GM21381 (cell line): ENCODE data around the gene HEATR5A.

Experiments used
- ATAC-seq: cut with Tn5 transposase; IDR thresholded peaks from one replicate; pipeline ENCODE4 v1.9.1; 2021; ENCODE audit warnings: mild to moderate bottlenecking, moderate library complexity; ENCODE audit not compliant: unreplicated experiment

The HEATR5A gene

DNA sequence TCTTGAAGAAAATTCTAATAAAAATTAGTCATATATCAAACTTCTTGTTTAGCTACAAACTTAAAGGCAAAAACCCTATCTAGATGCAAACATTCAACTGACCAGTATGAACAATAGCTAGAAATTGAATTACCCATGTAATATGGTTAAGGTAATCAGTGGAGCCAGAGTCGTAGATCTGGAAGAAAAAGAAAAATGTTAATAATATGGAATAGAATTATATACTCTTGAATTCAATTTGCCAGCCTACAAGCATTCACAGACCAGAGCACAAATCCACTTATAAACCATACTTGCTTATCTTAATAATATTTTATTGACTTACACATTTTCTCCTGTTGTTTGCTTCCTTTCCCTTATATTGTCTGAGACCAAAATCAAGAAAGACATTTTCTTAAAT is 7.7 kb upstream of the HEATR5A start:
- no peak for ATAC-seq

- ATAC-seq, result no peak
Observed at GRCh38 chr14:31426663-31427062, 6.3 kb upstream of the HEATR5A start.

DNA sequence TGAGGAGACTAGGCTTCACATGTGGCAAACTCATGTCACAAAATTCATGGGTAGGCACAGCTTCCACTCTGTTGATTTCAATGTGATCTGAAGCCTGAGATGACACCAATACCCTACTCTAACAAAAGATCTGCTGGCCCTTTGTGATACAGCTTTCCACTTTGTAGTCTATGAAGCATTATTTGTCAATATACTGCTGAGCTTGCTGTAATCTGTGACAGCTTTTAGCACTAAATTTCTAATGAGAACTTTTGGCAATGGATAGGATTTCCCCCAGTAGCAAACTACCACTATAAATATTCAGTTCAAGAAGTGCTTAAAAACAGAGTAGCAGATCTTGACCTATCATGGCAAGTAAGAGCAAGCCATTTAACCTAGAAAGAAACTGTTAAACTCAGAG is 5.6 kb upstream of the HEATR5A start:
- ATAC-seq, result no peak

DNA sequence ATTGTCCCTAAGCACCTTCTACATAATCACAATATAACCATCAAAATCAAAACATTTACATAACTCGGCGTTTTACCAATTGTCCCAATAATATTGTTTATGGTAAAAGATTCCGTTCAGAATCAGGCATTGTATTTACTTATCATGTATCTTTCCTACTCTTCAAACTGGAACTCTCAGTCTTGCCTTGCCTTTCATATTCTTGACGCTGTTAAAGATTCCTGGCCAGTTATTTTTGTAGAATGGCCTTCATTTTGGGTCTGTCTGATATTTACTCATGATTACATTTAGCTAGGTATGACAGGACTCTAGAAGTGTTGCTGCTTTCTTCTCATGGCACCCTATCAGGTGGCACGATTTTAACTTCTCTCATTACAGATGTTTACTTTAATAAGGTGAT is 850 bp upstream of the HEATR5A start:
- ATAC-seq, result no peak

DNA sequence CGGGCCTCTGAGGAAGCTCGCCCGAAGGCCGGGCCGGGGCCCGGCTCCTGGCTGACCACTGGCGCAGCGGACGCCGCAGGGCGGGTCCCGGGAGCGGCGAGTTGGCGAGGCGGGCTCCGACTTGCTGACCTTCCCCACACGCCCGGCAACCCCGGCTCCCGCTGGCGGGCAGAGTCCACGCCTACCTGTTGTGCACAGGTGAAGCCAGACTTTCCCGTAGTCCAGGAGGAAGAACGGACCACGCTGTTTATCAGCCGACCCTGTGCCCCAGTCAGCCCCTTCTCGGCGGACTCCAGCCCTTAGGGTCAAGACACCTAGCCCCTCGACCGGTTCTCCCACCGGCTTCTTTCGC is 407 bp downstream of the HEATR5A start:
- peak; percentile 25 for ATAC-seq

DNA sequence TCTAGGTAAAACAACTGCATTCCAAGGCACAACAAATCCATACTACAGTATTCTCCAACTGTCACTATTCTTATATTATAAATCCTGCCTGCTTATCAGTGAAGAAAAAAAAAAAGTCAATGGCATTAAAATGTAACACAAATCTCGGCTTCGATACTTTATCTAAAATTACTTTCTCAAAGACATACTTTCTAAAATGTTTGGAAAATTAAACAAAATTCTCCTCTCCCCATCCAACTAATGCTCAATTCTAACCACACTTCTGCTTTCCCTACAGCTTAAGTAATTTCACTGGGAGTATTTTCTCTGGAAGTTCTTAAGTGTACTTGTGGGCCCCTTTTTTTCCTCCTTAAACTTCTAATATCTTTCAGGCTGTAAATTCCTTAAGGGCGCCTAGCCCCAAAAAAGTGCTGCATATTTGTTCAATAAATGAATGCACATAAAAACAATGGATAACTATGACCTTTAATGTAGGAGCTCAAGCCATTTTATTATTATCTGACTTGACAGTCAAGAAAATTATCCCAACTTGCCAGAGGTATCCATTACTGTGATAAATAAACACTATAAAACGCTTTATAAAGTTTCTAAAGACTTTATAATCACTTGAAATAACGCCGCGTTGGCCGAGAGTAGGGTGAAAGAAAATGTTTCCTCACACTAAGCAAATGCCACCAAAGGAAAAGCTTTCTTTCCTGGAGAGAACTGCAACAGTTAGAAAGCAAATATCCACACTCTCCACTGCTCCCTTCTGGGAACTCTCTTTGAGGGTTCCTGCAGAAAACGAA is 977 bp downstream of the HEATR5A start:
- no peak for ATAC-seq

- ATAC-seq, result no peak
Observed at GRCh38 chr14:31418440-31418839, 1.9 kb downstream of the HEATR5A start.

- ATAC-seq, result no peak
Observed at GRCh38 chr14:31414190-31414833, 6.0 kb downstream of the HEATR5A start.

DNA sequence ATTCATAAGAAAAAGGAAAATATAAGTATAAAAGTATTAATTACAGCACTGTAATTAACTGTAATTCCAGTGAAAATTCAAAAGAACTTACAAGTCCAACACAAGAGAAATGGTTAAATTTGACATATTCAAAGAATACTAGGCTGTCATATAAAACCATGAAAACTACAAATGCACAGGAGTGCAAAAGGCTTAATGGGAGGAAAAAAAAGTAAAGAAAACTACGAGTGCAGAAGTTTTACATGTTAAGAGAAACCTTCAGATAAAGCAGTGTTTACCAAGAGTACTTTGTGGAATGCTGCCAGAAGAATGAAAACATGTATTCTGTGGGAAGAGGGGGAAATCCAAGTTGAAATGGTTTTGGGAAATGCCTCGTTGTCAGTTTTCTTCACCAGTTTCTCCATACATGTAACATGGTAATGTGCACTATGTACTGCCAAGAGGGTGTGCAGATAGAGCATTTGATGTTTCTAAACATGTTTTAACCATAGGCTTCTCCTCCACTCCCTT is 9.1 kb downstream of the HEATR5A start:
- no peak for ATAC-seq

DNA sequence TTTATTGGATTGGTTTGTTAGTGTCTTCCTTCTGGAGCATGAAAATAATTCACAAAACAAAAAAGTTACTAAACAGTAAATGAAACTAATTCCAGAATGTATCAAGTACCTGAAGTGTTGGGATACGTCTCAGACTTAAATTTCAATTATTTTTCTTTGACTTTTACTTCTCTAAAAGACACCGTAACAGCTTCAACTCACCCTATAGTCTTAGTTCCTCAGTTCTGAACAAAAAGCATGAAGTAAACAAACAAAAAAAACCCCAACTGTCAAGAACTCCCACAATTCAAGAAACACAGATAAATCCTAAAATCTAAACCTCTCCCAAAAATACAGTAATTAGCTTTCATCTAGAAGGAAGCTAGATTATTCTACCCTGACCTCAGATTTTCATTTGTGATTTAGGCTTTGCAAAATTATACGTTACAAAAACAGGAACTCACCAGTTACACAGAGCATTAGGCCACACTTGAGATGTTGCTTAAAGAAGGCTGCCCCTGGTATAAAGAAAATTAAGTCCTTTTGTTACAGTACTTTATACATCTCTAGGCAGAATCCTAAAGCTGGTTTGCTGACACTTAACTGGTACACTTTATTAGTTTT is 10.2 kb downstream of the HEATR5A start:
- ATAC-seq, result no peak

- no peak for ATAC-seq
Observed at GRCh38 chr14:31408421-31408820, 11.9 kb downstream of the HEATR5A start.

DNA sequence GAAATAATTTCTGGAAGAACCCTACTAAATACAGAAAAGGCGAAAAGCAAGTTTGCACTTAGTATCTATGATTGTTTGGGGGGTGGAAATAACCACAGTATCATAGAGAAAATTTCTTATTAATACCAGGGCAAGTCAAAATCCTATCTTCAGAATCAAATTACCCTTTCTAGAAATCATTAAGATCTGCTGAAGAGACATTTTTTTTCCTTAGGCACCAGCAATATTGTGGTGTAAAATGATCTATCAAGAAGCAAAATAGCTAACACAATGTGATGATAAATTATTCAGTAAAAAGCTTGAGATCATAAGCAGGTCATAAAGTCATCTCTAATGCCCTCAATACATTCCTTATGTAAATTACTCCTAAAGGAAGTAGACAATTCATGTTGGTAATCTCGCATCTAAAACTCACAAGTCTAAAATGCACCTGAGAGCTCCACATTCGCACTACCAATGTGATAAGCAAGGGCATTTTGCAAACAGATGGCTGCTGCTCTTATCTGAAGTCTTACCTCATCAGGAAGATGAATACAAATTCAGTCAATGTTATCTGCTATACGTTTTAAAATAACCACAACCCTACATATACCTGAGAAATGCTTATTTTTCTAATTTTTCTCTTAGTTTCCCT is 14.6 kb downstream of the HEATR5A start:
- ATAC-seq, result no peak

DNA sequence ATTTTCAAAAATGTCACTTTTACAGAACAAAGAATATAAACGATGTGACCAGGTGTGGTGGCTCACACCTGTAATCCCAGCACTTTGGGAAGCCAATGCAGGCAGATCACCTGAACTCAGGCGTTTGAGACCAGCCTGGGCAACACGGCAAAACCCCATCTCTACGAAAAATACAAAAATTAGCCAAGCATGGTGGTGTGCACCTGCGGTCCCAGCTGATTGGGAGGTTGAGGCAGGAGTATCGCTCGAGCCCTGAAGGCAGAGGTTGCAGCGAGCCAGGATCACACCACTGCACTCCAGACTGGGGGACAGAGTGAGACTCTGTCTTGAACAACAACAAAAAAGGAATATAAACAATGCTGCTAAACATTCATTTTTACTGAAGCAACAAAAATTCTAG is 15.2 kb downstream of the HEATR5A start:
- no peak for ATAC-seq

GRCh38 chr14:31403707-31404106 is 16.6 kb downstream of the HEATR5A start:
- ATAC-seq, result no peak

DNA sequence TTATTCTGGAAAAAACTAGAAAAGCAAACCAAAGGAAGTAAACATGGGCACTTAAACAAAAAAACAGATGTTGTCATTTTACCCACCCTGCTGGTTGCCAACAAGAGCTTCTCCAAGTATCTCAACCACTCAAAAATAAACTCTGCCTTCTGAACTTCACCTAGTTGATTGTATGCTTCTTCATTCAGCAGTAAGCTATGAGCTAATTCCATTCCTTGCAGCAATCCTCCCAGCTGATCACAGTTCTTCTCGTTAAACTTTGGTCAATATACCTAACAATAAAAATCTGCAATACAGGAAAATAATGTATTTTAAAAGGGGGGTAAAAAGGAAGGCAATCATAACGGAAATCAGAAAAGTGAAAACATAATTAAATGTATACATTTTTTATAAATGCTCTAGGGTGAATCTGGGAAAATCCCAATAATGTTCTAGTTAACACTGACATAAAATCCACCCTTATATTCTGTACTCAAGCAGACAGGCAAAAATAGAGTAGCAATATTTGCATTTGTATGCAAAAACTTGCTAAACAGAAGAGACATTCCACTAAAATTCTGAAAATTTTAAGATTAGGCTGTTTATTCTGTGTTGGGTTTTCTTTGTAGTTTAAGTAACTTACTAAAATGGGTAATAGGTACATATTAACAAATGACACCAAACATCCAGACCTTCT is 17.4 kb downstream of the HEATR5A start:
- ATAC-seq, result no peak

- ATAC-seq, result no peak
Observed at GRCh38 chr14:31401369-31401932, 18.9 kb downstream of the HEATR5A start.

- no peak for ATAC-seq
Observed at GRCh38 chr14:31400031-31400638, 20.2 kb downstream of the HEATR5A start.

DNA sequence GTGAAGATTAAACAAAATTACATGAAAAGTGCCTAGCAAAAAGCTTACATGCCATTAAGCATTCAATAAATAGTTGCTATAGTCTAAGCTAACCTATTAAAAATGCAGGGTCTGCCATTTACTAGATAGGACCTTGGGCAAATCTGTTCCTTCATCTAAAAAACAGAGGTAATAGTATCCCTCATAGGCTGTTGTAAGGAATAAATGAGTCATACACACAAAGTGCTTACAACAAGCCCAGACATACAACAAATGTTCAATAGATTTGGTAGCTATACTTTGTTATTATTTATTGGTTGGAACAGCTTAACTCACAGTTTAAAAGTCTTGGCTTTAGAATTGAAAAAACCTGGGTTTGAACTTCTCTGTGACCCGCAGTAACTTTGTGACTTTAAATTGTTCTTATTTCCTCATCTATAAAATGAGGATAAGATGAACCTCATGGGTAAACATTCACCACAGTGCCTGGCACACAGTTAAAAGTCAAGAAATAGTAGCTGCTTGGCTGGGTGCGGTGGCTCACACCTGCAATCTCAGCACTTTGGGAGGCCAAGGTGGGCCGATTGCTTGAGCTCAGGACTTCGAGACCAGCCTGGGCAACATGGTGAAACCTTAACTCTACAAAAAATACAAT is 24.7 kb downstream of the HEATR5A start:
- ATAC-seq, result no peak

DNA sequence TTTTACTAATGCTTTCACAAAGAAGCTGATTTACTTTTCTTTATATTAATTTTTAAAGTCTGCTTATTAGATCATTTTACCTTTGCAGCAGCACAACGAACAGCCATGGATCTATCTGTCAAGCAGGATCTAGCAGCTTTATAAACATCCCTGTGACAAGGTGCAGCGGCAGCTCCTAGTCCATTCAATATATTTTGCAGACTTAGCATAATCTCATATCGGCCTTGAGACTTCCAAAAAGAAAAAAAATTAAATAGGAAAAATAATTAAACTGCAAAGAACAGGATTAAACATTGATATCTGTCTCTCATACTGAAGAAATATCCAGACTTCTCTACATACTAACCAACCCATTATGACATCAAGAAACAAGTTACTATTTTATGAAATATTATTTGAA is 25.2 kb downstream of the HEATR5A start:
- ATAC-seq, result no peak

DNA sequence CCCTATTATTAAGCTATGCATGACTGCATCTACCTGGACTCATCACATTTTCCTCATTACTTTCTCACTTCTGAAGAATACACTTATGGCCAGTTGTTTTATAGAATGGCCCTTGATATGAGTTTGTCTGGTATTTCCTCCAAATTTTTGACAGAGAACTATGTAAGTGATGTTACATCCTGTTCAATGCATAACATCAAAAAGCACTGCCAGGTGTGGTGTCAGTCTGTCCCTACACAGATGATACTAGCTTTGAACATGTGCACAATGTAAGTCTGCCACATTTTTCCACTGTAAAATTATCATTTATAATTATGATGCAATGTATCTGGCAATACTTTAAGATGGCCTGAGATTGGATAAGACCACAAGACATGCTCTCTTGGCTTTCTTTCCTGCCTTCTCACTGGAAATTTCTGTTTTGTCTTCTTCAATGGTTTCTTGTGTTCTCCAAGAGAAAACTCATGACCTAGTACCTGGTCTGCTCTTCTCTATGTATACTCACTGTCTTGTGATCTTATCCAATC is 28.3 kb downstream of the HEATR5A start:
- no peak for ATAC-seq
